T-helper 17 cell (primary cell): ENCODE data around the gene PIMREG. TPM values are rescaled to one million over a fixed set of nuclear protein-coding genes. Genes with fewer than 3 reads are reported as not detected.

Source experiments
- ATAC-seq: fragments of 150-1000 bp; cut with Tn5 transposase; 2 replicates; pipeline ENCODE4 v1.10.0; 2021; ENCODE audit warnings: mild to moderate bottlenecking, moderate library complexity
- DNase-seq, 3 donors: peaks; one replicate each; pipeline versions ENCODE4 v3.0.0 to v3.0.0-alpha.2; 2020 to 2021
- H3K9me3 ChIP-seq: one replicate; pipeline ENCODE4 v1.7.0; 2013; ENCODE audit warnings: low read length, mild to moderate bottlenecking; ENCODE audit not compliant: control insufficient read depth, poor library complexity, severe bottlenecking
- H3K27ac Mint-ChIP-seq: one replicate; pipeline ENCODE4 v1.8.0; 2022; ENCODE audit warnings: mild to moderate bottlenecking, moderate library complexity, mixed read lengths
- H3K27me3 Mint-ChIP-seq: one replicate; pipeline ENCODE4 v1.8.0; 2022; ENCODE audit warnings: mixed read lengths
- H3K36me3 Mint-ChIP-seq: one replicate; pipeline ENCODE4 v1.8.0; 2022; ENCODE audit warnings: low read depth, mixed read lengths
- H3K4me1 Mint-ChIP-seq: one replicate; pipeline ENCODE4 v1.8.0; 2022; ENCODE audit warnings: mild to moderate bottlenecking, mixed read lengths
- H3K4me3 Mint-ChIP-seq: one replicate; pipeline ENCODE4 v1.8.0; 2022; ENCODE audit warnings: mild to moderate bottlenecking, moderate library complexity, mixed read lengths
- total RNA-seq, 4 donors: library from RNA in 2 of 4; stranded (reverse) in 2 of 4; gene quantifications; one replicate each; pipeline ENCODE4 v1.2.3 and lab custom pipeline; 2022 to 2026

Gene PIMREG
- total RNA-seq, 2 donors from 2014 or later: not detected

- H3K27ac Mint-ChIP-seq: no peak overlapping the region
- DNase-seq (no peak), ATAC-seq (no peak)
- no peaks in the 10 kb centered on the region for H3K9me3 ChIP-seq
- H3K36me3 Mint-ChIP-seq: peaks cover 3% of the 10 kb centered on the region
- peaks cover 6% of the 10 kb centered on the region for H3K27me3 Mint-ChIP-seq
- H3K4me3 Mint-ChIP-seq: no peak overlapping the region
- H3K4me1 Mint-ChIP-seq: peaks cover 23% of the 10 kb centered on the region
These were observed 14.2 kb downstream of the PIMREG start for GRCh38 chr17:6458460-6458950.

- Mint-ChIP-seq H3K4me1 (peaks cover 18% of the 10 kb centered on the region), H3K4me3 (no peak overlapping the region), H3K27me3 (peaks cover 8% of the 10 kb centered on the region), H3K36me3 (peaks cover 3% of the 10 kb centered on the region), H3K27ac (no peak overlapping the region)
- DNase-seq (no peak), ATAC-seq (no peak)
- no peaks in the 10 kb centered on the region for H3K9me3 ChIP-seq
These were observed 16.4 kb downstream of the PIMREG start for GRCh38 chr17:6460531-6461161.

- Mint-ChIP-seq H3K4me3 (no peak overlapping the region), H3K27me3 (peaks cover 14% of the 10 kb centered on the region)
These were observed 17.0 kb downstream of the PIMREG start for GRCh38 chr17:6461246-6461645.

GRCh38 chr17:6461792-6462524 lies 17.7 kb downstream of the PIMREG start:
- DNase-seq: no peak
- Mint-ChIP-seq H3K27me3 (peaks cover 17% of the 10 kb centered on the region), H3K36me3 (peaks cover 6% of the 10 kb centered on the region), H3K27ac (peak overlapping the region; percentile 75), H3K4me3 (no peak overlapping the region), H3K4me1 (peaks cover 13% of the 10 kb centered on the region)
- H3K9me3 ChIP-seq: no peaks in the 10 kb centered on the region
- no peak for ATAC-seq

More at GRCh38 chr17:6461246-6461645, 17.0 kb downstream of the PIMREG start:
- Mint-ChIP-seq H3K36me3 (peaks cover 6% of the 10 kb centered on the region), H3K27ac (peak overlapping the region; percentile 75), H3K4me1 (peaks cover 17% of the 10 kb centered on the region)
- DNase-seq (no peak), ATAC-seq (no peak)
- H3K9me3 ChIP-seq: no peaks in the 10 kb centered on the region

- ATAC-seq (no peak), DNase-seq (no peak)
- Mint-ChIP-seq H3K4me1 (peaks cover 11% of the 10 kb centered on the region), H3K27me3 (peaks cover 17% of the 10 kb centered on the region), H3K27ac (no peak overlapping the region), H3K4me3 (no peak overlapping the region), H3K36me3 (peaks cover 6% of the 10 kb centered on the region)
- no peaks in the 10 kb centered on the region for H3K9me3 ChIP-seq
These were observed 18.4 kb downstream of the PIMREG start for GRCh38 chr17:6462692-6463091.

- no peak overlapping the region for H3K27ac Mint-ChIP-seq
These were observed 19.6 kb downstream of the PIMREG start for GRCh38 chr17:6463616-6464445.

GRCh38 chr17:6464446-6465041 lies 20.3 kb downstream of the PIMREG start:
- Mint-ChIP-seq H3K4me3 (no peak overlapping the region), H3K36me3 (peaks cover 6% of the 10 kb centered on the region), H3K27ac (no peak overlapping the region), H3K27me3 (peaks cover 29% of the 10 kb centered on the region), H3K4me1 (peaks cover 11% of the 10 kb centered on the region)
- no peaks in the 10 kb centered on the region for H3K9me3 ChIP-seq
- DNase-seq: no peak
- ATAC-seq: no peak

More at GRCh38 chr17:6463616-6464445, 19.6 kb downstream of the PIMREG start:
- Mint-ChIP-seq H3K4me1 (peaks cover 11% of the 10 kb centered on the region), H3K27me3 (peaks cover 22% of the 10 kb centered on the region), H3K4me3 (no peak overlapping the region), H3K36me3 (peaks cover 6% of the 10 kb centered on the region)
- DNase-seq: no peak
- H3K9me3 ChIP-seq: no peaks in the 10 kb centered on the region
- ATAC-seq: no peak

- H3K4me1 Mint-ChIP-seq: peaks cover 13% of the 10 kb centered on the region
- peaks cover 3% of the 10 kb centered on the region for H3K36me3 Mint-ChIP-seq
- DNase-seq (no peak), ATAC-seq (no peak)
- H3K27me3 Mint-ChIP-seq: peaks cover 36% of the 10 kb centered on the region
- H3K4me3 Mint-ChIP-seq: no peak overlapping the region
- H3K9me3 ChIP-seq: no peaks in the 10 kb centered on the region
- peak overlapping the region; percentile 9 for H3K27ac Mint-ChIP-seq
These were observed 21.1 kb downstream of the PIMREG start for GRCh38 chr17:6465206-6466003.

- peaks cover 3% of the 10 kb centered on the region for H3K36me3 Mint-ChIP-seq
- H3K27me3 Mint-ChIP-seq: peaks cover 32% of the 10 kb centered on the region
- peaks cover 6% of the 10 kb centered on the region for H3K4me1 Mint-ChIP-seq
- ATAC-seq (no peak), DNase-seq (no peak)
- H3K4me3 Mint-ChIP-seq: no peak overlapping the region
- H3K27ac Mint-ChIP-seq: no peak overlapping the region
- H3K9me3 ChIP-seq: no peaks in the 10 kb centered on the region
These were observed 23.3 kb downstream of the PIMREG start for GRCh38 chr17:6467567-6467966.

- H3K36me3 Mint-ChIP-seq: peaks cover 3% of the 10 kb centered on the region
- peaks cover 34% of the 10 kb centered on the region for H3K27me3 Mint-ChIP-seq
- peaks cover 9% of the 10 kb centered on the region for H3K4me1 Mint-ChIP-seq
- ATAC-seq: no peak
- no peak overlapping the region for H3K27ac Mint-ChIP-seq
- H3K9me3 ChIP-seq: no peaks in the 10 kb centered on the region
- no peak for DNase-seq
- no peak overlapping the region for H3K4me3 Mint-ChIP-seq
These were observed 24.0 kb downstream of the PIMREG start for GRCh38 chr17:6468051-6468790.

GRCh38 chr17:6470146-6470718 lies 26.0 kb downstream of the PIMREG start:
- Mint-ChIP-seq H3K4me3 (no peak overlapping the region), H3K27ac (no peak overlapping the region), H3K27me3 (peaks cover 34% of the 10 kb centered on the region), H3K4me1 (peaks cover 10% of the 10 kb centered on the region), H3K36me3 (peaks cover 3% of the 10 kb centered on the region)
- ATAC-seq: no peak
- H3K9me3 ChIP-seq: no peaks in the 10 kb centered on the region
- no peak for DNase-seq
